ENCODE measurements around the gene GPR61. TPM values are rescaled to one million over a fixed set of nuclear protein-coding genes. Genes with fewer than 3 reads are reported as not detected.

GPR61 gene
- total RNA-seq, 1 donor from 2014 or later, result not detected

- intact Hi-C loops (cut with DNase I), result no loop called here
- DNase-seq (ENCODE audit: low spot score), result no peak
- no peak for ATAC-seq
Observed at GRCh38 chr1:109556563-109556962, 16.9 kb downstream of the GPR61 start.

- no peak for DNase-seq (ENCODE audit: low spot score)
- no peak for ATAC-seq
- intact Hi-C loops (cut with DNase I), result no loop called here
Observed at GRCh38 chr1:109557520-109557919, 17.8 kb downstream of the GPR61 start.

- DNase-seq (ENCODE audit: low spot score) (no peak), ATAC-seq (no peak)
- intact Hi-C loops (cut with DNase I), result no loop called here
Observed at GRCh38 chr1:109559995-109560394, 20.3 kb downstream of the GPR61 start.

- DNase-seq (ENCODE audit: low spot score) (no peak), ATAC-seq (no peak)
- intact Hi-C loops (cut with DNase I), result no loop called here
Observed at GRCh38 chr1:109564194-109564878, 24.7 kb downstream of the GPR61 start.

- intact Hi-C loops (cut with DNase I), result loop anchor here (1.0 kb wide), 1 partner anchor 8 kb away; no protein-coding TSS in a partner anchor
Observed at GRCh38 chr1:109565241-109565640, 25.6 kb downstream of the GPR61 start.

GRCh38 chr1:109566982-109567381, 27.3 kb downstream of the GPR61 start:
- DNase-seq (ENCODE audit: low spot score) (no peak), ATAC-seq (no peak)
- intact Hi-C loops (cut with DNase I), result no loop called here

More at GRCh38 chr1:109565241-109565640, 25.6 kb downstream of the GPR61 start:
- ATAC-seq (no peak), DNase-seq (ENCODE audit: low spot score) (no peak)

- ATAC-seq, result no peak
- intact Hi-C loops (cut with DNase I), result no loop called here
- no peak for DNase-seq (ENCODE audit: low spot score)
Observed at GRCh38 chr1:109567877-109568672, 28.4 kb downstream of the GPR61 start.

- DNase-seq (ENCODE audit: low spot score) (no peak), ATAC-seq (no peak)
- intact Hi-C loops (cut with DNase I), result no loop called here
Observed at GRCh38 chr1:109569323-109569722, 29.7 kb downstream of the GPR61 start.

- no peak for DNase-seq (ENCODE audit: low spot score)
- no peak for ATAC-seq
- intact Hi-C loops (cut with DNase I), result no loop called here
Observed at GRCh38 chr1:109570414-109570813, 30.7 kb downstream of the GPR61 start.

- ATAC-seq, result no peak
- no peak for DNase-seq (ENCODE audit: low spot score)
- intact Hi-C loops (cut with DNase I), result loop anchor here (1.0 kb wide), 1 partner anchor 8 kb away; no protein-coding TSS in a partner anchor
Observed at GRCh38 chr1:109573785-109574184, 34.1 kb downstream of the GPR61 start.

GRCh38 chr1:109578947-109579443, 39.3 kb downstream of the GPR61 start:
- no peak for ATAC-seq
- intact Hi-C loops (cut with DNase I), result no loop called here
- DNase-seq (ENCODE audit: low spot score), result no peak

- DNase-seq (ENCODE audit: low spot score) (no peak), ATAC-seq (no peak)
- intact Hi-C loops (cut with DNase I), result no loop called here
Observed at GRCh38 chr1:109579491-109579890, 39.8 kb downstream of the GPR61 start.

- intact Hi-C loops (cut with DNase I), result no loop called here
- DNase-seq (ENCODE audit: low spot score) (no peak), ATAC-seq (no peak)
Observed at GRCh38 chr1:109582021-109582420, 42.3 kb downstream of the GPR61 start.

- no peak for DNase-seq (ENCODE audit: low spot score)
- no peak for ATAC-seq
- intact Hi-C loops (cut with DNase I), result no loop called here
Observed at GRCh38 chr1:109584766-109585165, 45.1 kb downstream of the GPR61 start.

GRCh38 chr1:109586055-109586454, 46.4 kb downstream of the GPR61 start:
- DNase-seq (ENCODE audit: low spot score) (no peak), ATAC-seq (no peak)
- intact Hi-C loops (cut with DNase I), result no loop called here

- no peak for ATAC-seq
- intact Hi-C loops (cut with DNase I), result no loop called here
- no peak for DNase-seq (ENCODE audit: low spot score)
Observed at GRCh38 chr1:109589177-109589576, 49.5 kb downstream of the GPR61 start.

GRCh38 chr1:109589679-109590078, 50.0 kb downstream of the GPR61 start:
- DNase-seq (ENCODE audit: low spot score), result no peak
- no peak for ATAC-seq
- intact Hi-C loops (cut with DNase I), result no loop called here

GRCh38 chr1:109592916-109593315, 53.2 kb downstream of the GPR61 start:
- no peak for DNase-seq (ENCODE audit: low spot score)
- intact Hi-C loops (cut with DNase I), result no loop called here
- no peak for ATAC-seq

- intact Hi-C loops (cut with DNase I), result no loop called here
- ATAC-seq (no peak), DNase-seq (ENCODE audit: low spot score) (no peak)
Observed at GRCh38 chr1:109595531-109595930, 55.9 kb downstream of the GPR61 start.

Measured in sciatic nerve (tissue), 2 donors.